Panc1 (cell line): Measurements from ENCODE around the gene ECM1. TPM values are rescaled to one million over a fixed set of nuclear protein-coding genes. Genes with fewer than 3 reads are reported as not detected.

Experiments
- ATAC-seq: fragments of 200-7000 bp; cut with Tn5 transposase; 2 replicates; pipeline ENCODE4 v1.9.1; 2020; ENCODE audit warnings: mild to moderate bottlenecking, moderate library complexity
- BruUV-seq: library from RNA; stranded (reverse); fragments of 400-500 nt; replicated peaks from 2 replicates; lab custom pipeline; 2021; lab: Mats Ljungman, UMichigan
- CTCF ChIA-PET: fragments of 300-600 bp; sonication (Branson Sonifier 250); formaldehyde crosslinking; loops from one replicate; lab custom pipeline; 2022; ENCODE audit warnings: antibody characterized with exemption; lab: Charles Lee
- POLR2A ChIA-PET: fragments of 300-600 bp; sonication (Branson Sonifier 250); formaldehyde crosslinking; loops from one replicate; lab custom pipeline; 2022; ENCODE audit warnings: antibody characterized with exemption; lab: Charles Lee
- DNase-seq: peaks from one replicate; pipeline ENCODE4 v3.0.0-alpha.2; 2010; ENCODE audit warnings: low read depth, low spot score
- H3K27ac ChIP-seq: 2 replicates; pipeline ENCODE4 v1.5.1; 2011; ENCODE audit warnings: mild to moderate bottlenecking, low read length, inconsistent platforms
- H3K27me3 ChIP-seq: fragments of 200-500 bp; sonication (Bioruptor generic); 2 replicates; pipeline ENCODE4 v1.6.0; 2014; ENCODE audit warnings: low read length, inconsistent platforms; ENCODE audit not compliant: control insufficient read depth, insufficient read depth
- H3K36me3 ChIP-seq: fragments of 200-500 bp; sonication (Bioruptor generic); 2 replicates; pipeline ENCODE4 v1.5.1; 2014; ENCODE audit warnings: inconsistent platforms, mild to moderate bottlenecking, low read length, moderate library complexity; ENCODE audit not compliant: control insufficient read depth, insufficient read depth
- H3K4me1 ChIP-seq: 2 replicates; pipeline ENCODE4 v1.5.1; 2011; ENCODE audit warnings: inconsistent platforms, mild to moderate bottlenecking, low read length, moderate library complexity; ENCODE audit not compliant: control insufficient read depth, insufficient read depth
- H3K4me3 ChIP-seq, 2 experiments: 2 replicates each; pipeline ENCODE4 v1.5.1; 2011 to 2012; ENCODE audit warnings: low read depth in 2 of 2, low read length in 2 of 2, mild to moderate bottlenecking in 2 of 2, inconsistent platforms in 1 of 2, moderate library complexity in 1 of 2
- H3K9me3 ChIP-seq: fragments of 200-500 bp; sonication (Bioruptor generic); 2 replicates; pipeline ENCODE4 v1.5.1; 2014; ENCODE audit warnings: low read depth, mild to moderate bottlenecking, inconsistent platforms, low read length, moderate library complexity; ENCODE audit not compliant: control insufficient read depth, insufficient read depth
- POLR2AphosphoS5 ChIP-seq: IDR thresholded peaks from 2 replicates; pipeline ENCODE4 v1.6.1; 2012; ENCODE audit warnings: mild to moderate bottlenecking, low read depth, low read length, moderate library complexity
- REST ChIP-seq, 2 experiments: IDR thresholded peaks; 2 replicates each; pipeline ENCODE4 v1.6.1; 2011 to 2012; ENCODE audit warnings: low read depth in 2 of 2, control low read depth in 1 of 2, low read length in 1 of 2, mild to moderate bottlenecking in 1 of 2, moderate library complexity in 1 of 2; ENCODE audit not compliant: insufficient read depth in 1 of 2
- SIN3A ChIP-seq: IDR thresholded peaks from 2 replicates; pipeline ENCODE4 v1.6.1; 2012; ENCODE audit warnings: low read depth, mild to moderate bottlenecking, low read length, moderate library complexity, borderline replicate concordance; ENCODE audit not compliant: insufficient read depth
- TCF7L2 ChIP-seq: IDR thresholded peaks from 2 replicates; pipeline ENCODE4 v1.6.1; 2011; ENCODE audit warnings: mild to moderate bottlenecking, low read depth, low read length, inconsistent platforms
- in situ Hi-C: cut with HindIII; loops from 2 replicates; pipeline ENCODE4 v1.10.0; 2016; ENCODE audit warnings: low sequenced_read_pairs, low pct_unique_long_range_greater_than_20kb
- intact Hi-C: fragments of 100-400 bp; cut with micrococcal nuclease; formaldehyde crosslinking; loops from one replicate; pipeline ENCODE4 v1.10.0; 2022; ENCODE audit not compliant: unreplicated experiment
- total RNA-seq: library from RNA; stranded (reverse); gene quantifications from one replicate; pipeline ENCODE4 v1.2.1, GENCODE V29; 2021; ENCODE audit not compliant: unreplicated experiment
- TF ChIP-seq, protein P1 (sequence below): fragments of 450-650 bp; IDR thresholded peaks from 2 replicates; pipeline ENCODE4 v1.5.1; 2017; ENCODE audit warnings: mild to moderate bottlenecking

ECM1 gene
- total RNA-seq, 1 experiment from 2014 or later, result 2.2 TPM

DNA sequence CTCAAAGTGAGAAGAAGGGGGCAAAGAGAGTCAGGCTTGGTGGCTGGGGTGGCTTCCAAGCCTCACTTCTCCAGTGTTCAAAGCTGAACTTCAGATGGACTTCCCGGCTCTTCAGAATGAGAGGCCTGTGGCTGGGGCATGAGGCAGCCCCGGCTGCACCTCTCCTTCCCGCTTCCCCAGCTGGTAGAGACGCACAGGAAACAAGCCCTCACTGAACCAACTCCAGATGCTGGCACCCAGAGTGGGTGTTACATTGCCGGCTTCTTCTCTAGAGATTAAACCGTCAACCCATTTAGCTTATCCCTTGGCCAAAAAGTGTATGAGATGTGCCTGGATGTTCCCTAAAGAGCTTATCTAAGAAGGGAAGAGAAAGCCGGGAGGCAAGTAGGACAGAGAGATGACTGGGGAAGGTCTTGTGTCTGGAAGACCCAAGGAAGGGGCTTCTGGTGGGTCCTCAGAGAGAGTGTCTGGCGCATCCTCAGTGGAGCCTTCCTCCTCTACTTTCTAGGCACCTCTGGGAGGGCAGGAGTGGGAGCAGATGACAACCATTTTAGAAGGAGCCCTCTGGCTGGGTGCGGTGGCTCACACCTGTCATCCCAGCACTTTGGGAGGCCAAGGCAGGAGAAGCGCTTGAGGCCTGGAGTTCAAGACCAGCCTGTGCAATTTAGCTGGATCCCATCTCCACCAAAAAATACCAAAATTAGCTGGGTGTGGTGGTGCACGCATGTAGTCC is 43.3 kb downstream of the ECM1 start:
- POLR2A ChIA-PET, result interaction anchor here (0.7 to 1.0 kb wide), 2 partner anchors 10 to 78 kb away, joined by 3 to 4 read pairs; partner anchors contain the start of gene ENSA
- H3K4me3 ChIP-seq, result no peak overlapping the region
- peaks cover 27% of the 10 kb centered on the region for H3K4me1 ChIP-seq
- DNase-seq (no peak), ATAC-seq (no peak)
- no peaks in the 10 kb centered on the region for H3K9me3 ChIP-seq
- H3K27me3 ChIP-seq, result no peaks in the 10 kb centered on the region
- BruUV-seq, result no TSS peak
- in situ Hi-C loops, result no loop called here
- TF ChIP-seq, protein P1, sequence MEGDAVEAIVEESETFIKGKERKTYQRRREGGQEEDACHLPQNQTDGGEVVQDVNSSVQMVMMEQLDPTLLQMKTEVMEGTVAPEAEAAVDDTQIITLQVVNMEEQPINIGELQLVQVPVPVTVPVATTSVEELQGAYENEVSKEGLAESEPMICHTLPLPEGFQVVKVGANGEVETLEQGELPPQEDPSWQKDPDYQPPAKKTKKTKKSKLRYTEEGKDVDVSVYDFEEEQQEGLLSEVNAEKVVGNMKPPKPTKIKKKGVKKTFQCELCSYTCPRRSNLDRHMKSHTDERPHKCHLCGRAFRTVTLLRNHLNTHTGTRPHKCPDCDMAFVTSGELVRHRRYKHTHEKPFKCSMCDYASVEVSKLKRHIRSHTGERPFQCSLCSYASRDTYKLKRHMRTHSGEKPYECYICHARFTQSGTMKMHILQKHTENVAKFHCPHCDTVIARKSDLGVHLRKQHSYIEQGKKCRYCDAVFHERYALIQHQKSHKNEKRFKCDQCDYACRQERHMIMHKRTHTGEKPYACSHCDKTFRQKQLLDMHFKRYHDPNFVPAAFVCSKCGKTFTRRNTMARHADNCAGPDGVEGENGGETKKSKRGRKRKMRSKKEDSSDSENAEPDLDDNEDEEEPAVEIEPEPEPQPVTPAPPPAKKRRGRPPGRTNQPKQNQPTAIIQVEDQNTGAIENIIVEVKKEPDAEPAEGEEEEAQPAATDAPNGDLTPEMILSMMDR, result no peak
- TF ChIP-seq REST (IDR thresholded peaks at IDR 0.05; ENCODE audit: insufficient read depth in 1 of 2, low read depth in 2 of 2, low read length in 1 of 2) (no peak), SIN3A (no peak)
- intact Hi-C loops, result no loop called here
- H3K27ac ChIP-seq, result no peak overlapping the region
- CTCF ChIA-PET, result interaction anchor here (0.7 to 1.0 kb wide), 3 partner anchors 9 to 17 kb away, joined by 3 to 7 read pairs (median 3); no protein-coding TSS in a partner anchor
- H3K36me3 ChIP-seq, result no peaks in the 10 kb centered on the region

GRCh38 chr1:150551784-150552127 is 43.8 kb downstream of the ECM1 start:
- H3K27ac ChIP-seq, result no peak overlapping the region
- no TSS peak for BruUV-seq

More at GRCh38 chr1:150551784-150552127, 43.8 kb downstream of the ECM1 start:
- DNase-seq (no peak), ATAC-seq (no peak)
- Histone ChIP-seq H3K4me1 (peaks cover 27% of the 10 kb centered on the region), H3K36me3 (no peaks in the 10 kb centered on the region), H3K27me3 (no peaks in the 10 kb centered on the region), H3K4me3 (no peak overlapping the region), H3K9me3 (no peaks in the 10 kb centered on the region)
- in situ Hi-C loops (no loop called here), intact Hi-C loops (no loop called here)
- ChIA-PET POLR2A (interaction anchor here (0.5 to 1.0 kb wide), 4 partner anchors 9 to 419 kb away, joined by 3 to 4 read pairs (median 3); partner anchors contain the start of gene ENSA), CTCF (interaction anchor here (1.0 kb wide), 1 partner anchor 8 kb away, joined by 7 read pairs; no protein-coding TSS in a partner anchor)
- TF ChIP-seq REST (IDR thresholded peaks at IDR 0.05; ENCODE audit: insufficient read depth in 1 of 2, low read depth in 2 of 2, low read length in 1 of 2), result no peak
- TF ChIP-seq SIN3A, result no peak
- no peak for TF ChIP-seq TCF7L2
- TF ChIP-seq POLR2AphosphoS5, result no peak
- TF ChIP-seq, protein P1, result no peak
